GM12891 (cell line): ENCODE measurements around the gene OR51B2.

Experiments
- POLR2A ChIP-seq: IDR thresholded peaks from 2 replicates; pipeline ENCODE4 v1.6.1; 2011; ENCODE audit warnings: low read depth, low read length, control low read depth
- POLR2AphosphoS5 ChIP-seq: IDR thresholded peaks from 2 replicates; pipeline ENCODE4 v1.6.1; 2011; ENCODE audit warnings: low read depth, low read length, control low read depth
- SPI1 ChIP-seq: IDR thresholded peaks from 2 replicates; pipeline ENCODE4 v1.6.1; 2011; ENCODE audit warnings: low read depth, low read length, control low read depth

- TF ChIP-seq POLR2AphosphoS5 (no peak), POLR2A (no peak), SPI1 (no peak)
Observed at GRCh38 chr11:5307256-5308019, 16.7 kb downstream of the OR51B2 start.
